Measurements from ENCODE around the gene SDCBP2. TPM values are rescaled to one million over a fixed set of nuclear protein-coding genes. Genes with fewer than 3 reads are reported as not detected.

SDCBP2 gene
- total and polyA plus RNA-seq, 2 experiments from 2014 or later = 3.2 to 5.3 TPM

GRCh38 chr20:1320902-1321653 is 7.9 kb downstream of the SDCBP2 start:
- H3K27me3 ChIP-seq (ENCODE audit: insufficient read depth) = no peaks in the 10 kb centered on the region
- no peak overlapping the region for H3K4me3 ChIP-seq
- H3K4me3 Mint-ChIP-seq = no peak overlapping the region
- H3F3A ChIP-seq (replicated peaks; ENCODE audit: low read depth) = no peaks in the 10 kb centered on the region
- H4K20me1 ChIP-seq (replicated peaks; ENCODE audit: insufficient read depth) = peaks cover under 1% of the 10 kb centered on the region; the same call in 1 of the 2 replicates
- H3K27ac ChIP-seq (ENCODE audit: low read depth) = no peak overlapping the region
- H3K27ac Mint-ChIP-seq = no peak overlapping the region
- no peak overlapping the region for H3K4me2 ChIP-seq
- DNase-seq (ENCODE audit: low spot score) = no peak
- no peak for ATAC-seq
- no peaks in the 10 kb centered on the region for H3K9me3 Mint-ChIP-seq
- TF ChIP-seq EZH2 (IDR thresholded peaks at IDR 0.05; ENCODE audit: low read depth, unreplicated experiment) (no peak), ZNF331 (CRISPR knock-in tag; IDR thresholded peaks at IDR 0.05; ENCODE audit: low read depth) (no peak), EZH2phosphoT487 (IDR thresholded peaks at IDR 0.05; ENCODE audit: unreplicated experiment) (no peak), ZNF462 (CRISPR knock-in tag; IDR thresholded peaks at IDR 0.05) (no peak), POLR2AphosphoS5 (IDR thresholded peaks at IDR 0.05; ENCODE audit: low read depth) (no peak), JUNB (IDR thresholded peaks at IDR 0.05; ENCODE audit: unreplicated experiment) (no peak), CTCF (conservative IDR thresholded peaks at IDR 0.05; ENCODE audit: low read depth in 2 of 2) (no peak), REST (IDR thresholded peaks at IDR 0.05; ENCODE audit: unreplicated experiment) (no peak), STAT1 (IDR thresholded peaks at IDR 0.05; ENCODE audit: unreplicated experiment) (no peak), ZNF114 (CRISPR knock-in tag; IDR thresholded peaks at IDR 0.05) (no peak), NANOG (IDR thresholded peaks at IDR 0.05; ENCODE audit: borderline replicate concordance) (no peak), CREB1 (CRISPR knock-in tag; IDR thresholded peaks at IDR 0.05; ENCODE audit: low read depth) (no peak)
- TF ChIP-seq, protein P1, sequence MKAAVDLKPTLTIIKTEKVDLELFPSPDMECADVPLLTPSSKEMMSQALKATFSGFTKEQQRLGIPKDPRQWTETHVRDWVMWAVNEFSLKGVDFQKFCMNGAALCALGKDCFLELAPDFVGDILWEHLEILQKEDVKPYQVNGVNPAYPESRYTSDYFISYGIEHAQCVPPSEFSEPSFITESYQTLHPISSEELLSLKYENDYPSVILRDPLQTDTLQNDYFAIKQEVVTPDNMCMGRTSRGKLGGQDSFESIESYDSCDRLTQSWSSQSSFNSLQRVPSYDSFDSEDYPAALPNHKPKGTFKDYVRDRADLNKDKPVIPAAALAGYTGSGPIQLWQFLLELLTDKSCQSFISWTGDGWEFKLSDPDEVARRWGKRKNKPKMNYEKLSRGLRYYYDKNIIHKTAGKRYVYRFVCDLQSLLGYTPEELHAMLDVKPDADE (IDR thresholded peaks at IDR 0.05) = no peak
- no peaks in the 10 kb centered on the region for H3K4me1 Mint-ChIP-seq
- H2AFZ ChIP-seq = 0 out of 2 replicates have a peak overlapping the region, but pooled peaks have one; percentile 20
- H3K79me2 ChIP-seq (replicated peaks; ENCODE audit: insufficient read depth) = peaks cover 6% of the 10 kb centered on the region
- H3K36me3 ChIP-seq (ENCODE audit: insufficient read depth) = no peaks in the 10 kb centered on the region
- no peaks in the 10 kb centered on the region for H3K9me2 ChIP-seq (ENCODE audit: insufficient read depth)
- H3K27me3 Mint-ChIP-seq (ENCODE audit: insufficient read depth, low read depth, poor library complexity) = peaks cover 4% of the 10 kb centered on the region
- peaks cover under 1% of the 10 kb centered on the region; the same call in 1 of the 2 replicates for H3K4me1 ChIP-seq (ENCODE audit: insufficient read depth)
- H3K36me3 Mint-ChIP-seq (ENCODE audit: low read depth) = no peaks in the 10 kb centered on the region

Measured in GM23338 (cell line).